HG03439 (cell line): ENCODE measurements around the gene FGFR3.

Source experiments
- ATAC-seq: cut with Tn5 transposase; IDR thresholded peaks from one replicate; pipeline ENCODE4 v1.9.1; 2021; ENCODE audit warnings: mild to moderate bottlenecking, moderate library complexity; ENCODE audit not compliant: unreplicated experiment

FGFR3 gene

GRCh38 chr4:1786544-1787362, 6.3 kb upstream of the FGFR3 start:
- no peak for ATAC-seq

- ATAC-seq, result no peak
These were observed 5.5 kb upstream of the FGFR3 start for GRCh38 chr4:1787411-1788077.

DNA sequence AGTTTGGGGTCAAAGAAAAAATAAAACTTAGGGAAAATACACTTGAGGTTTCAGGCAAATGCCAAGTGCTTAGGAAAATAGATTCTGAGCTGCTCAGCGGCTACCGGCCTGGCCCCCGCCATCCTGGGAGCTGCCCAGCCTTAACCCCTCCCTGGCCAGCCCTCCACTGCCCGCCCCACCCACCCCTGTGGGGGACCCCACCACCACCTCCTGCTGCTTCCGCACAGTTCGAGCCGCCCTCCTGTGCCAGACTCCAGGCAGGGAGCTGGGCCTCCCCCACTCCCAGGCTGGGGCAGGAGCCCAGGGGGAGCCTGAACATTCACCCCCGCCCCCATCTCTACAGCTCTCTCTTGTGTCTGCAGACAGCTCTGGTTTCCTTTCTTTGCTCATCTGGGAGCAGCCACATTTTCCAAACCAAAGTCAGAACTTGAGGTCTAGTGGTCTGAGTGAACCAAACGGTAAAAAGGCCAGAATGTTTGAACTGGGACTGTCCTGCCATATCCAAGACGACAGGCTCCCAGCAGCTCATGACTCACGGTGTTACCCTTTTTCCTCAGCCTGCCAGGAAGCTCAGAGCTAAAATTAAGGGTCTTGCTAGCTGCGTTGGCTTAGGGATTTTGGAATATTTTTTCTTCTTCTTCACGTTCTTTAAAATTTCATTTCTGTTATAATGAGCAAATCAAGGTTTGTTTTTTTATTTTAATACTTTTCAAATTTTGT, 4.7 kb upstream of the FGFR3 start:
- ATAC-seq, result no peak

DNA sequence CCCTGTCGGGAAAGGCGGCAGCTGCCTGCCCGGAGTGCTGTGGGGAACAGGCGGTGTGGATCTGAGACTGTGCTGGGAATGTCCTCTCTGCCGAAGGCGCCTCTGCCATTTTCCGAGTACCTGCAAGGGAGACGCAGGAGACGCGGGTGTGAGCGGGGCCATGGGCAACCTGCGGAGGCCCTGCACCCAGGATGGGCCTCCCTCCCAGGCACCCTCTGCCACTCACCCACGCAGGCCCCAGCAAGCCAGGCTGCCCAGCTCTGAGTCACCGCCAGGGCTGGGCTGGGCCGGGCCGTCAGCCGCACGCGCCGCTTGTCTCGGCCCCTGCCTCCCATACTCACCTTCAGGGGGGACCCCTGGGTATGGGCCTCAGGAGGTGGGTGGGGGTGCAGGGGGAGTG, 3.5 kb upstream of the FGFR3 start:
- no peak for ATAC-seq

- no peak for ATAC-seq
These were observed 3.1 kb upstream of the FGFR3 start for GRCh38 chr4:1790005-1790404.

- no peak for ATAC-seq
These were observed 798 bp upstream of the FGFR3 start for GRCh38 chr4:1792158-1792831.

DNA sequence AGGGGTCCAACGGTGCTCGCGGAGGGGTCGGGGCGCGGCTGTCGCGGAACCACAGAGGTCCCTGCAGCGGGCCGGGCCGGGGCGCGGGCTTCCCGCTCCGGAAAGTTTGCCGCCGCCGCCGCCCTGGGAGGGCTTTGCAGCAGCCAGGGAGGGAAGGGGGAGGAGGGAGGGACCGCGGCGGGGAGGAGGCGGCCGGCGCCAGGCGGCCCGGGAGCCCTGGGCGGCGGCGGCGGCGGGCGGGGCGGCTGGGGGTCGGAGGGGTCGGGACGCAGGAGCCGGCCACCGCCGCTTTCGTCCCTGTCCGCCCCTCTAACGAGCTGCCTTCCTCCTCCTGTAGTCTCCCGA, 375 bp downstream of the FGFR3 start:
- ATAC-seq, result no peak

GRCh38 chr4:1793940-1794808, 1.1 kb downstream of the FGFR3 start:
- ATAC-seq, result no peak

- no peak for ATAC-seq
These were observed 1.8 kb downstream of the FGFR3 start for GRCh38 chr4:1794809-1795298.

GRCh38 chr4:1795299-1796195, 2.5 kb downstream of the FGFR3 start:
- ATAC-seq, result no peak

DNA sequence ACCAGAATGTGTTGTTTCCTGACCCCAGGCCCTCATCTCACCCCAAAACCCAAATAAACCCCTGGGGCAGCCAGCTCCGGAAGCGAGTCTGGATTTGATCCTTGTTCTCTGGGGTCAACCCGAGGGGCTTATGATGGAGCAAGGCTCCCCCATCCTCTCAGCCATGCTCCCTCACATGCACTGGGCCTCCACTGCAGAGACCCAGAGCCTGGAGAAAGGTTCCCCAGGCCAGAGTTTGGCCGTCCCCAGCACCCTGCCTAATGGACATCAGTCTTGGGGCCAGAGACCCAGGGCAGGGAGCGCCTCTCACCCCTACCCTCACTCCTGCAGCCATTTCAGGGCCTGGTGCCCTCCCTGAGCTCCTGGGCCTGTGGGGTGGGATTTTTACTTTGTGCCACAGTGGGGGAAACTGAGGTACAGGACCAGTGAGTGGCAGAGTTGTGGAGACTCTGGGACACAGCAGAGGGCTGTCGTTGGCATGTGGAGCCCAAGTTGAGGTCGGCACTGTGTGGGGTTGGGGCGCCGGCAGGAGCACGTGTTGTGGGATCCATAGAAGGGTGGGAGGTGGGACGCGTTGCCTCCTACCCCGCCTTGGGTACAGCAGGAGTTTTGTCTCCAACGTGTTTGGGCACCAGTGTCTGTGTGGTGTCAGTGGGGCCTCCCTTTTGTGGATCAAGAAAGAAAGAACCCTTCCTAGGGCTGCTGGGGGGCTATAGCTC, 3.6 kb downstream of the FGFR3 start:
- no peak for ATAC-seq

GRCh38 chr4:1797298-1797860, 4.3 kb downstream of the FGFR3 start:
- ATAC-seq, result no peak

GRCh38 chr4:1797861-1798579, 4.9 kb downstream of the FGFR3 start:
- ATAC-seq, result no peak

DNA sequence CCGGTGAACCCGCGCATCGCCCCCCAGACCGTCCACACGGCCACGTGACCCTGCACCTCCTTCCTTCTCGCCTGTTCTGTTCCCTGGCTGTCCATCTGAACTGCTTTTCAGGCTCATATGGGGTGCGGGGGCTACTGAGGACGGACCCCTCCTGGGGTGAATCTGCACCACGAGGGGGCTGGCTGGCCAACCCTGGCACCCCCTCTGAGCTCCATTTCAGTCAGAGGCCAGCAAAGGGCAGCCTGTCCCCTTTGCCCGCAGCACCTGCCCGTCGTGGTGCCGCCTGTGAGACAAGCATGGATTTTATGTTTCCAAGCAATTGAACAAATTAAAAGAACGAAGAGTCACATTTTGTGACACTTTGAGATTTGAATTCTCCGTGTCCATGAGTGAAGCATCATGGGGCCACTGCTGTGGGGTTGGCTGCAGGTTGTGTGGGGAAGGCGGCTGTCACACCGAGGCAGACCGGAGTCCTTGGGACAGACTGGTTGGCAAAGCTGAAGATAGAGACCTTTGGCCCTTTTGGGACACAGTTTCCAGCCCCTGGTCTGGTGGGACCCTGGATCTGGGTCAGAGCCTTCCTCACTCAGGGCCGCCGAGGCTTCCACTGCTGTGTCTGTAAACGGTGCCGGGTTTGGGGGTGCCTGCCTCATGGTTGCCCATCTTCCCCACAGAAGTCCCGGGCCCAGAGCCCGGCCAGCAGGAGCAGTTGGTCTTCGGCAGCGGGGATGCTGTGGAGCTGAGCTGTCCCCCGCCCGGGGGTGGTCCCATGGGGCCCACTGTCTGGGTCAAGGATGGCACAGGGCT, 5.7 kb downstream of the FGFR3 start:
- no peak for ATAC-seq

DNA sequence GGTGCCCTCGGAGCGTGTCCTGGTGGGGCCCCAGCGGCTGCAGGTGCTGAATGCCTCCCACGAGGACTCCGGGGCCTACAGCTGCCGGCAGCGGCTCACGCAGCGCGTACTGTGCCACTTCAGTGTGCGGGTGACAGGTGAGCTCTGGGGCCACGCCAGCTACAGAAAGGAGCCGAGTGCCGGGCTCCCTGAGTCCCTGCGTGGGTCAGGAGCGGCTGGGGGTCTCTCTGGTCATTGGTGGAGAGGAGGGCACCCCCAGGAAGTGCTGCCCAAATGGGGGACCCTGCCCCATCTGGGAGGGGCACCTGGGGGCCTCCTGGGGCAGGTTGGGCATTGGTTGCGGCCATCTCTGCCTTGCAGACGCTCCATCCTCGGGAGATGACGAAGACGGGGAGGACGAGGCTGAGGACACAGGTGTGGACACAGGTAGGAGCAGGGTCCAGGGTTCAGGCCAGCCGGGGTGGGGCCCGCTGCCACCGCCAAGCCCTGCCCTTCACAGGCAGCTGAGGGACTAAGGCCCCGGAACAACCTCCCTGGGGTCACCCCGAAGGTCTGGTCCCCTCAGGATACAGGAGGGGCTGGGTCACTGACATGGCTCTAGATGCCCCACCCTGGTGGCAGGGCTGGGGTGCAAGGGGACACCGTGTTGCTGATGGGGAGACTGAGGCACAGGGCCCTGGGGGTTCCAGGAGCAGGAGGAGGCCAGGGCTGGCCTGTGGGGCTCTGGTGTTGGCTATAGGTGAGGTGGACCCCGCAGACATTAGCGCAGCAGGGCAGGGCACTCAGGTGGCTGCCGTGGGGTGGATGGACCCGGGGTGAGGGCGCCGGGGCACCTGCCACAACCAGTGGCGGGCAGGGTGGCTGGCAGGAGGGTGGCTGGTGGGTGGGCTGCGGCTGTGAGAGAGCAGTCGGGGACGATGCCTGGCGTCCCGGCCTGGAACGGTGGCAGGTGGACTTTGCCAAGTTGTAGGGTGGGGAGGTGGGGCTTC, 6.6 kb downstream of the FGFR3 start:
- ATAC-seq, result no peak

DNA sequence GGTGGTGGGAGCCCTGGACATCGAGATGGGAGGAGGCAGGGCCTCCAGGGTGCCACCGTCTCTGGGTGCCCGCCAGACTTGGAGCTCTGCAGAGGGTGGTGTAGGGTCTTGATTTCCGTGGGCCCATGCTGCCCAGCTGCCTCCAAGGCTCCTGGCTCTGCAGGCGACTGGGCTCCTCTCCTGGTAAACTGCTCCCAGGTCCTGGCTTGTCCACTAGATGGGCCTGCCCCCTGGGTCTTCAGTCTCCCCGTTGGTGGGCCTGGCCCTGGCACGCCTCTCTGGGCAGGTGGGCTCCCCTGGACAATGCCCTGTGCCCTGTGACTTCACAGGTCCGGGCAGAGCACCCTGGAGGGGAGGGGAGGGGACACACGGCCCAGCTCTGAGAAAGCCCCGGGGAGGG, 7.7 kb downstream of the FGFR3 start:
- no peak for ATAC-seq
